Fibroblast of the aortic adventitia (primary cell): ENCODE data around the gene P2RX2. TPM values are rescaled to one million over a fixed set of nuclear protein-coding genes. Genes with fewer than 3 reads are reported as not detected.

Experiments
- DNase-seq: peaks from one replicate; pipeline ENCODE4 v3.0.0-alpha.2; 2010; ENCODE audit warnings: low read depth
- H3K4me3 ChIP-seq: 2 replicates; pipeline ENCODE4 v1.5.1; 2011; ENCODE audit warnings: low read depth, mild to moderate bottlenecking, control low read depth, low read length, moderate library complexity
- CTCF ChIP-seq: IDR thresholded peaks from 2 replicates; pipeline ENCODE4 v1.5.1; 2011; ENCODE audit warnings: mild to moderate bottlenecking, low read length, control low read depth, inconsistent platforms; ENCODE audit not compliant: insufficient read depth
- total RNA-seq: library from RNA; depleted of rRNA; stranded (reverse); fragments of >200 nt; gene quantifications from 2 replicates; pipeline ENCODE4 v1.2.3, GENCODE V29; 2012; ENCODE audit warnings: low replicate concordance

P2RX2 gene
- total RNA-seq, 1 donor = not detected

GRCh38 chr12:132578826-132579225, 39.8 kb upstream of the P2RX2 start:
- no peak overlapping the region for H3K4me3 ChIP-seq
- TF ChIP-seq CTCF = no peak
- no peak for DNase-seq

GRCh38 chr12:132579744-132580143, 38.8 kb upstream of the P2RX2 start:
- TF ChIP-seq CTCF = no peak
- peak; percentile 31 for DNase-seq
- H3K4me3 ChIP-seq = no peak overlapping the region

- TF ChIP-seq CTCF = no peak
- no peak overlapping the region for H3K4me3 ChIP-seq
- no peak for DNase-seq
These were observed 37.8 kb upstream of the P2RX2 start for GRCh38 chr12:132580701-132581292.

- H3K4me3 ChIP-seq = no peak overlapping the region
- TF ChIP-seq CTCF = no peak
- no peak for DNase-seq
These were observed 37.1 kb upstream of the P2RX2 start for GRCh38 chr12:132581348-132582057.

- DNase-seq = no peak
- no peak for TF ChIP-seq CTCF
- H3K4me3 ChIP-seq = no peak overlapping the region
These were observed 36.5 kb upstream of the P2RX2 start for GRCh38 chr12:132582058-132582420.

- no peak overlapping the region for H3K4me3 ChIP-seq
- no peak for DNase-seq
- TF ChIP-seq CTCF = no peak
These were observed 35.8 kb upstream of the P2RX2 start for GRCh38 chr12:132582582-132583410.
